ENCODE data around the gene TRMT112. TPM values are rescaled to one million over a fixed set of nuclear protein-coding genes. Genes with fewer than 3 reads are reported as not detected.

The TRMT112 gene
- total and polyA plus RNA-seq, 2 experiments from 2014 or later, result 331 to 438 TPM

DNA sequence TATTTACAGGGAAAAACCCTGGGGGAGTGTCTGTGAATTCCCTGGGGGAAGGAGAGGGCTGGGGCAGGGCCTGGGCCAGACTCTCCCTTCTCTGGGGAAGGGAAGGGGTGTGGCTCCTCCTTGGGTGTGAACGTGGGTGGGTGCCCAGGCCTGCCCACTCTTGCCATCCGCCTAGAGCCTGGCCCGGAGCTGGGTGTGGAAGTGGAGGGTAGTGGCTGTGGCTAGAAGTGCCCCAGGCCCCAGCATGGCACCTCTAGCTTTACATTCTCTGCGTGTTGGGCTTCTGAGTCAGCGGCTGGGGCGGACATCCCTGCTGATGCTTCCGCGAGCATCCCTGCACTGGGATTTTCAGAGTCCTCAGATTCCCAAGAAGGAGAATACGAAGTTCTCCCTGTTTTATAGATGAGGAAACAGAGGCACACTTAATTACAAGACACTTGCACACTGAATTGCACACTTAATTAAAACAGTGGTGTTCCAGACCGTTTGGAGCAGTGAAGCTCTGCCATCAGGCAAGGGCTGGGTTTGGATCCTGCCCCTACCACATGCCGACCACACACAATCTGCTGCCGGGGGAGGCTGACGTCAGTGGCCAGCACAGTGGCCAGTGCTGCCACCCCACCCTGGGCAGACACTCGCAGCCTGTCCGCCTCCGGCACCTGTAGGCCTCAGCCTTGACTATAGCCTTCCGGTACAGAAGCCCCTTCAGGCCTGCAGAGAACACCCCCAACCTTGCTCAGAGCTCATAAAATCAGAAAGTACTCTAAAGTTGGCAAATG lies 40.5 kb downstream of the TRMT112 start:
- no peaks in the 10 kb centered on the region for H3K4me1 ChIP-seq (ENCODE audit: low read depth)
- no peak for DNase-seq (ENCODE audit: low read depth in 1 of 2, low spot score in 1 of 2)
- peaks cover 2% of the 10 kb centered on the region for H3K36me3 ChIP-seq
- no peak overlapping the region for H3K27ac ChIP-seq
- no peak overlapping the region for H3K4me3 ChIP-seq
- no peaks in the 10 kb centered on the region for H3K27me3 ChIP-seq
- TF ChIP-seq, protein P1, sequence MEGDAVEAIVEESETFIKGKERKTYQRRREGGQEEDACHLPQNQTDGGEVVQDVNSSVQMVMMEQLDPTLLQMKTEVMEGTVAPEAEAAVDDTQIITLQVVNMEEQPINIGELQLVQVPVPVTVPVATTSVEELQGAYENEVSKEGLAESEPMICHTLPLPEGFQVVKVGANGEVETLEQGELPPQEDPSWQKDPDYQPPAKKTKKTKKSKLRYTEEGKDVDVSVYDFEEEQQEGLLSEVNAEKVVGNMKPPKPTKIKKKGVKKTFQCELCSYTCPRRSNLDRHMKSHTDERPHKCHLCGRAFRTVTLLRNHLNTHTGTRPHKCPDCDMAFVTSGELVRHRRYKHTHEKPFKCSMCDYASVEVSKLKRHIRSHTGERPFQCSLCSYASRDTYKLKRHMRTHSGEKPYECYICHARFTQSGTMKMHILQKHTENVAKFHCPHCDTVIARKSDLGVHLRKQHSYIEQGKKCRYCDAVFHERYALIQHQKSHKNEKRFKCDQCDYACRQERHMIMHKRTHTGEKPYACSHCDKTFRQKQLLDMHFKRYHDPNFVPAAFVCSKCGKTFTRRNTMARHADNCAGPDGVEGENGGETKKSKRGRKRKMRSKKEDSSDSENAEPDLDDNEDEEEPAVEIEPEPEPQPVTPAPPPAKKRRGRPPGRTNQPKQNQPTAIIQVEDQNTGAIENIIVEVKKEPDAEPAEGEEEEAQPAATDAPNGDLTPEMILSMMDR (IDR thresholded peaks at IDR 0.05; ENCODE audit: low read depth, low read length), result no peak
- no peaks in the 10 kb centered on the region for H3K9me3 ChIP-seq (ENCODE audit: low read depth)

DNA sequence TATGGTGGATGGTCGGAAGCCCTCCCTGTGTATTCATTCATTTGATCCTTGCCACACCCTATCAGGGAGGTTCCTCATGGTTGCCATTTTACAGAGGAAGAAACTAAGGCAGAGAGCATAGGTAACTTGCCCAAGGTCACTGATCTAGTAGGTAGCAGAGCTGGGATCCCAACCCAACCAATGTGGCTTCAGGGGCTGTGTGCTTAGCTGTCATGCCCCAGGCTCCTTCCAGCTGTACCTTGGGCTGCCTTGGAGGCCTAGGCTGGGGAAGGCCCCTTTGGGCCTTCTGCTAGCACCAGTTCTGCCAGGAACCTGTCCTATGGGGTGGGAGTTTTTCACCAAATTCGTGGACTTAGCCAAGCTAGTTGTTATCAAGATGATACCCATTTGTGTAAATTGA lies 41.5 kb downstream of the TRMT112 start:
- Histone ChIP-seq H3K9me3 (ENCODE audit: low read depth) (no peaks in the 10 kb centered on the region), H3K27me3 (no peaks in the 10 kb centered on the region), H3K4me1 (ENCODE audit: low read depth) (no peaks in the 10 kb centered on the region), H3K27ac (no peak overlapping the region), H3K36me3 (no peaks in the 10 kb centered on the region), H3K4me3 (no peak overlapping the region)
- no peak for DNase-seq (ENCODE audit: low read depth in 1 of 2, low spot score in 1 of 2)
- TF ChIP-seq, protein P1 (IDR thresholded peaks at IDR 0.05; ENCODE audit: low read depth, low read length), result no peak

DNA sequence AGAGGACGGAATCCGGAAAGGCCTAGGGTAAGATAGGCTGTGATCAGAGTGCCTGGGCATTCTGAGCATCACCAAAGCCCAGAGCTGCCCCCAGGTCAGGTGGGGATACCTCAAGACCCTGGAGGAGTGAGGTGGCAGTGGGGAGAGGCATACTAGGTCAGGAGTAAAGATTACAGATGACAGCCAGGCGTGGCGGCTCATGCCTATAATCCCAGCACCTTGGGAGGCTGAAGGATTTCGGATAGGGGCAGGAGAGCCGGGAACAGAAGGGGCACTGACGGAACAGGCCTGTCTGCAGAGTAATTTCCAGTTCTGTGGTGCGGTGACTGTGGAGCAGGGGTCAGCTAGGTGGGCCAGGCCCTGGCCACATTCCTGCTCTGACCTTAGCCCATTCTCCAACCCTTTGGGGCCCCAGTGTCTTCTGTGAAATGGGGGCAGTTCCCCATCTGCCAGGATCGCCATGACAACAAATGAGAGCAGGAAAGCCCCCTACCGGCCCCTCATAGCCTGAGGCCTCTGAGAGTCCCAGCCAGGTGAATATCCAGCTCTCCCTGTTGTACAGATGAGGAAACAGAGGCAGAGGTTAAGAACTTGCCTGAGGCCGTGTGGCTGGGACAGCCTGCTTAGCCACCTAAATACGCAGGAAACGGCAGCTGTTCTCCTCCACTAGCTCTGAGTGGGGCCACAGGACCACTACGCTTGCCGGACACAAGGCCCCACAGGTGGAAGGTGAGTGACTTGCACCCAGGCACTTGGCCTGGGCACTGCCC lies 42.1 kb downstream of the TRMT112 start:
- Histone ChIP-seq H3K4me3 (no peak overlapping the region), H3K9me3 (ENCODE audit: low read depth) (no peaks in the 10 kb centered on the region), H3K36me3 (no peaks in the 10 kb centered on the region), H3K27me3 (no peaks in the 10 kb centered on the region), H3K27ac (no peak overlapping the region), H3K4me1 (ENCODE audit: low read depth) (no peaks in the 10 kb centered on the region)
- TF ChIP-seq, protein P1 (IDR thresholded peaks at IDR 0.05; ENCODE audit: low read depth, low read length), result no peak
- no peak for DNase-seq (ENCODE audit: low read depth in 1 of 2, low spot score in 1 of 2)

DNA sequence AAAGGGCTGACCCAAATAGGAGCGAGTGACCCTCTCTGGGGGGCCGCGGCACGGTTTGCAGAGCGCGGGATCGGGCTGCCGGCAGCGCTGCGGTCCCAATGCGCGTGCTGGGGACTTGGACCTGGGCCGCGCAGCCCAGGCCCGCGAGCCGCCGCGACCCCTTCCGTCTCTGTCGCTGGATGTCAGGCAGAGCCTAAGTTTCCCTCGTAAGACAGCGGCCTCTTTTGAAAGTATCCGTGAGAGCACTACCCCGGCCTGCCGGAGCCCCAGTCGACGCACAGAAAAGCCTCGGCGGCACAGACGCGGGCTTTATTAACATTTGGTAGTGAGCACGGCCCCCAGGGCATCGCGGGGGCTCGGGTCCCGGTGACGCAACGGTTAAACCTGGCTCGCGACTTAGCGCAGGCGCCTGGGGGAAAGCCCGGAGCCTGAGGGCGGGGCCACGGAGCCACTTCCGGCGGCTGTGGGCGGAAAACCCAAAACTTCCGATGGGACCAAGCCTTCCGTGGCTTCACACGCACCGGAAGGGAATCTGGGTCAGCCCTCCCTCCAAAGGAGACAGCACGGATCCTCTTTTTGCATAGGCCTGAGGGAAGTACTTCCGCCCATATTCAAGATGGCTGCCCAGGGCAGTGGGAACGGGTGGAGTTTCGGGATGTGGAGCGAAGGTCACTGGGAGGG lies 47.7 kb downstream of the TRMT112 start:
- H3K4me1 ChIP-seq (ENCODE audit: low read depth), result peaks cover 8% of the 10 kb centered on the region
- peak; percentile 99 to 100 for DNase-seq (ENCODE audit: low read depth in 1 of 2, low spot score in 1 of 2)
- TF ChIP-seq, protein P1 (IDR thresholded peaks at IDR 0.05; ENCODE audit: low read depth, low read length), result peak; percentile 5
- H3K27ac ChIP-seq, result peak overlapping the region; percentile 92
- H3K4me3 ChIP-seq, result peak overlapping the region; percentile 56
- H3K36me3 ChIP-seq, result no peaks in the 10 kb centered on the region
- no peaks in the 10 kb centered on the region for H3K9me3 ChIP-seq (ENCODE audit: low read depth)
- no peaks in the 10 kb centered on the region for H3K27me3 ChIP-seq

DNA sequence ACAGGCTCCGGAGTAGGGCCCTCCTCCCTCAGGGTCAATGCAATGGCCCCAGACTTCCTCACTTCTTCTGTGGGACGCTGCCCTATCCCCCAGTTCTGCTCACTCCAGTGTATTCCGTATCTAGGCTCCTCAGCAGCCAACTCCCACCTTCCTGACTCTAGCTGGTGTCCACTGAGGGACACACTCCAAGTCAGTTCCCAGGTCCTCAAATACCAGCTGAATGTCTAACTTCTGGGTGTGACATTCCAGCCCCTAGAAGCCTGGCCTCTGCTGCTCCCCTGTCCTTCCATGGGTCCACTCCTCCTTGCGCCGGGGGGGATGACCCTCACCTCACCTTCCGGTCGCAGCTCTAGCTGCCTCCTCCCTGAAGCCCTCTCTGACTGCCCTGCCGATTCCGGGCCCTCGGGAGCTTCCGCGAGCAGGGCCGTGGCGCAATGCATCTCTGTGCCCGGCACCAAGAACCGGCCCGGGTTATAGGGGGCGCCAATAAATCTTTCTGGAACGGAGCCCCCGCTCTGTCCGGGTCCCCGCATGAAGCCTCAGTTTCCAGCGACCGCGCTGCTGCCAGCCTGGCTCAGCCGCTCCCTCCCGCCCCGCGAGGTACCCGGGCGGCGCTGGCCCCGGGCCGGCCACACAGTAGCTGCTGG lies 48.3 kb downstream of the TRMT112 start:
- Histone ChIP-seq H3K36me3 (no peaks in the 10 kb centered on the region), H3K9me3 (ENCODE audit: low read depth) (no peaks in the 10 kb centered on the region), H3K4me1 (ENCODE audit: low read depth) (peaks cover 8% of the 10 kb centered on the region), H3K4me3 (peak overlapping the region; percentile 54), H3K27ac (peak overlapping the region; percentile 89), H3K27me3 (no peaks in the 10 kb centered on the region)
- peak in 1 of 2 donors; percentile 73 for DNase-seq (ENCODE audit: low read depth in 1 of 2, low spot score in 1 of 2)
- TF ChIP-seq, protein P1 (IDR thresholded peaks at IDR 0.05; ENCODE audit: low read depth, low read length), result no peak
